HepG2 (cell line): ENCODE data around the gene NELL1. TPM values are rescaled to one million over a fixed set of nuclear protein-coding genes. Genes with fewer than 3 reads are reported as not detected.

ENCODE experiments used
- ATAC-seq: fragments of 200-7000 bp; cut with Tn5 transposase; 3 replicates; pipeline ENCODE4 v1.9.1; 2020; ENCODE audit warnings: mild to moderate bottlenecking, moderate library complexity
- BruUV-seq: library from RNA; stranded (reverse); fragments of 400-500 nt; replicated peaks from 2 replicates; lab custom pipeline; 2021; lab: Mats Ljungman, UMichigan
- CTCF ChIA-PET: fragments of 300-600 bp; formaldehyde crosslinking; extraction: SDS; loops from one replicate; lab custom pipeline; 2021; ENCODE audit warnings: low total read pairs, inconsistent platforms, low intra/inter-chr PET ratio; lab: Yijun Ruan, JAX
- POLR2A ChIA-PET: fragments of 350-600 bp; sonication (Branson Sonifier 250); formaldehyde crosslinking; loops from one replicate; lab custom pipeline; 2020; ENCODE audit warnings: antibody characterized with exemption, inconsistent platforms; lab: Yijun Ruan, JAX
- DNase-seq: peaks from one replicate; pipeline ENCODE4 v3.0.0-alpha.2; 2015; ENCODE audit warnings: low spot score
- FAIRE-seq: peaks from 3 replicates; lab custom pipeline; 2011; peaks lifted over from hg19 to GRCh38; lab: Jason Lieb, UNC
- H2AFZ ChIP-seq: one replicate; pipeline ENCODE4 v1.6.1; 2011; ENCODE audit warnings: low read length, inconsistent platforms
- H3K27ac ChIP-seq: fragments of 300-600 bp; 3 replicates; pipeline ENCODE4 v1.8.0; 2011; ENCODE audit warnings: mixed run types, mild to moderate bottlenecking, mixed read lengths, low read length, inconsistent platforms; ENCODE audit not compliant: insufficient read depth; ENCODE audit errors: extremely low read length
- H3K27me3 ChIP-seq, 2 experiments: fragments of 200-600 bp in 1 of 2; 2 replicates in 1 of 2; 3 replicates in 1 of 2; pipeline versions ENCODE4 v1.6.0 to v1.8.0; 2011; ENCODE audit warnings: low read length in 2 of 2, mild to moderate bottlenecking in 2 of 2, moderate library complexity in 2 of 2, inconsistent platforms in 1 of 2; ENCODE audit not compliant: insufficient read depth in 2 of 2, control insufficient read depth in 1 of 2
- H3K36me3 ChIP-seq, 2 experiments: fragments of 200-600 bp in 1 of 2; replicated peaks in 1 of 2; 2 replicates in 1 of 2; 3 replicates in 1 of 2; pipeline versions ENCODE4 v1.5.1 to v1.8.0; 2011; ENCODE audit warnings: low read length in 2 of 2, inconsistent platforms in 1 of 2; ENCODE audit not compliant: insufficient read depth in 2 of 2, control insufficient read depth in 1 of 2
- H3K4me1 ChIP-seq: 2 replicates; pipeline ENCODE4 v1.5.1; 2012; ENCODE audit warnings: low read length, inconsistent platforms; ENCODE audit not compliant: insufficient read depth
- H3K4me2 ChIP-seq: 2 replicates; pipeline ENCODE4 v1.6.0; 2011; ENCODE audit warnings: low read depth, low read length, inconsistent platforms
- H3K4me3 ChIP-seq, 3 experiments: fragments of 200-600 bp in 1 of 3; sonication (generic), shearing (Covaris generic) in 1 of 3; replicated peaks in 1 of 3; 2 replicates each; pipeline ENCODE4 v1.5.1; 2011 to 2016; ENCODE audit warnings: low read length in 3 of 3, inconsistent platforms in 2 of 3, low read depth in 2 of 3, mild to moderate bottlenecking in 2 of 3, control low read depth in 1 of 3, mixed read lengths in 1 of 3; ENCODE audit not compliant: insufficient read depth in 1 of 3
- H3K79me2 ChIP-seq: one replicate; pipeline ENCODE4 v1.6.1; 2011; ENCODE audit warnings: low read length, inconsistent platforms; ENCODE audit not compliant: insufficient read depth
- H3K9ac ChIP-seq: 2 replicates; pipeline ENCODE4 v1.6.0; 2011; ENCODE audit warnings: mild to moderate bottlenecking, low read depth, low read length, inconsistent platforms; ENCODE audit not compliant: insufficient read depth
- H3K9me3 ChIP-seq: 2 replicates; pipeline ENCODE4 v1.5.1; 2012; ENCODE audit warnings: mild to moderate bottlenecking, low read length
- H4K20me1 ChIP-seq: 2 replicates; pipeline ENCODE4 v1.6.0; 2011; ENCODE audit warnings: inconsistent platforms, mild to moderate bottlenecking, low read length, moderate library complexity; ENCODE audit not compliant: insufficient read depth
- ARID2 ChIP-seq: sonication (generic); formaldehyde crosslinking; IDR thresholded peaks from 2 replicates; pipeline ENCODE4 v1.8.1; 2022; ENCODE audit warnings: mild to moderate bottlenecking, missing genetic modification reagents, borderline replicate concordance
- DPF2 ChIP-seq: sonication (generic); formaldehyde crosslinking; IDR thresholded peaks from 2 replicates; pipeline ENCODE4 v1.4.0; 2020; ENCODE audit warnings: mild to moderate bottlenecking, low read depth, missing genetic modification reagents, borderline replicate concordance
- KDM5A ChIP-seq: fragments of 200-600 bp; sonication (generic); IDR thresholded peaks from 2 replicates; pipeline ENCODE4 v1.7.0; 2018; ENCODE audit warnings: antibody characterized with exemption, mild to moderate bottlenecking, low read length, borderline replicate concordance
- LCORL ChIP-seq, 2 experiments: fragments of 450-650 bp in 1 of 2; sonication (generic) in 1 of 2; formaldehyde crosslinking in 1 of 2; IDR thresholded peaks; 2 replicates each; pipeline versions ENCODE4 v1.5.0 to v1.6.1; 2017 to 2020; ENCODE audit warnings: antibody characterized with exemption in 1 of 2, missing genetic modification reagents in 1 of 2
- PCBP1 ChIP-seq: fragments of 200-400 bp; formaldehyde crosslinking; IDR thresholded peaks from 2 replicates; pipeline ENCODE4 v1.6.1; 2017; ENCODE audit warnings: mild to moderate bottlenecking, low read depth, low read length, borderline replicate concordance
- POLR2A ChIP-seq, 2 experiments: IDR thresholded peaks; 2 replicates each; pipeline ENCODE4 v1.6.1; 2011; ENCODE audit warnings: low read depth in 2 of 2, low read length in 2 of 2, mild to moderate bottlenecking in 1 of 2, moderate library complexity in 1 of 2; ENCODE audit not compliant: insufficient read depth in 1 of 2
- SATB2 ChIP-seq: sonication (generic); formaldehyde crosslinking; IDR thresholded peaks from 2 replicates; pipeline ENCODE4 v1.5.0; 2020; ENCODE audit warnings: missing genetic modification reagents
- SMC3 ChIP-seq: IDR thresholded peaks from 2 replicates; pipeline ENCODE4 v1.6.1; 2011; ENCODE audit warnings: low read length, improper control_type of control experiment
- TOPORS ChIP-seq: sonication (generic); formaldehyde crosslinking; IDR thresholded peaks from 2 replicates; pipeline ENCODE4 v1.8.0; 2023; ENCODE audit warnings: mild to moderate bottlenecking, missing genetic modification reagents
- TP53 ChIP-seq: sonication (generic); formaldehyde crosslinking; conservative IDR thresholded peaks from 2 replicates; pipeline ENCODE4 v1.4.0; 2020; ENCODE audit warnings: missing genetic modification reagents
- ZNF232 ChIP-seq: sonication (generic); formaldehyde crosslinking; IDR thresholded peaks from 2 replicates; pipeline ENCODE4 v1.4.0; 2020; ENCODE audit warnings: missing genetic modification reagents, borderline replicate concordance
- ZNF431 ChIP-seq: sonication (generic); formaldehyde crosslinking; IDR thresholded peaks from 2 replicates; pipeline ENCODE4 v1.9.0; 2022; ENCODE audit warnings: missing genetic modification reagents, low read depth, mild to moderate bottlenecking, borderline replicate concordance
- ZNF501 ChIP-seq: sonication (generic); formaldehyde crosslinking; IDR thresholded peaks from 2 replicates; pipeline ENCODE4 v1.5.1; 2020; ENCODE audit warnings: mild to moderate bottlenecking, moderate library complexity, missing genetic modification reagents
- ZNF558 ChIP-seq: sonication (generic); formaldehyde crosslinking; IDR thresholded peaks from 2 replicates; pipeline ENCODE4 v1.9.0; 2022; ENCODE audit warnings: mild to moderate bottlenecking, missing genetic modification reagents, borderline replicate concordance
- ZNF629 ChIP-seq: sonication (generic); formaldehyde crosslinking; conservative IDR thresholded peaks from 2 replicates; pipeline ENCODE4 v1.5.0; 2020; ENCODE audit warnings: missing genetic modification reagents
- ZNF766 ChIP-seq: sonication (generic); formaldehyde crosslinking; IDR thresholded peaks from 2 replicates; pipeline ENCODE4 v1.5.0; 2020; ENCODE audit warnings: missing genetic modification reagents, borderline replicate concordance
- WGBS: methylation state at CpG from one replicate; pipeline ENCODE4 v1.1.6; 2017; ENCODE audit warnings: low lambda C conversion rate; 5-methylcytosine and 5-hydroxymethylcytosine counted together
- in situ Hi-C: cut with HindIII; loops from 2 replicates; pipeline ENCODE4 v1.10.0; 2017; ENCODE audit warnings: low pct_unique_long_range_greater_than_20kb; ENCODE audit not compliant: extremely low pct_ligation_motif_present
- intact Hi-C: fragments of 100-400 bp; cut with micrococcal nuclease; formaldehyde crosslinking; loops from one replicate; pipeline ENCODE4 v1.10.0; 2022; ENCODE audit not compliant: unreplicated experiment
- polyA plus RNA-seq, 8 experiments: library from polyadenylated mRNA; depleted of rRNA in 3 of 8; stranded (reverse) in 7 of 8; unstranded in 1 of 8; fragments of >200 nt; fragmentation: Illumina TruSeq in 4 of 8; extraction: Trizol in 4 of 8; gene quantifications; 2 replicates each; pipeline versions ENCODE4 v1.2.1 to v1.2.3, GENCODE V29; 2011 to 2016; ENCODE audit warnings: low read depth in 4 of 8, missing spikeins in 1 of 8, mixed read lengths in 1 of 8; ENCODE audit not compliant: insufficient read depth in 1 of 8
- total RNA-seq, 5 experiments: library from RNA; depleted of rRNA; stranded (reverse); fragments of >200 nt; fragmentation: Illumina TruSeq; extraction: Trizol; gene quantifications; 2 replicates each; pipeline ENCODE4 v1.2.3, GENCODE V29; 2016; ENCODE audit warnings: low read depth in 1 of 5
- TF ChIP-seq, protein P1 (sequence below): sonication (generic); formaldehyde crosslinking; IDR thresholded peaks from 2 replicates; pipeline ENCODE4 v1.8.1; 2023; ENCODE audit warnings: mild to moderate bottlenecking, missing genetic modification reagents
- TF ChIP-seq, protein P2 (sequence below): sonication (generic); formaldehyde crosslinking; IDR thresholded peaks from 2 replicates; pipeline ENCODE4 v1.4.0; 2020; ENCODE audit warnings: missing genetic modification reagents, mild to moderate bottlenecking, borderline replicate concordance
- TF ChIP-seq, protein P3 (sequence below): sonication (generic); formaldehyde crosslinking; IDR thresholded peaks from 2 replicates; pipeline ENCODE4 v1.4.0; 2020; ENCODE audit warnings: mild to moderate bottlenecking, missing genetic modification reagents

NELL1 gene
- total and polyA plus RNA-seq, 2 of the 13 experiments (the other 11 are each of a cell fraction or from before 2014, with no cell fraction given), result not detected

DNA sequence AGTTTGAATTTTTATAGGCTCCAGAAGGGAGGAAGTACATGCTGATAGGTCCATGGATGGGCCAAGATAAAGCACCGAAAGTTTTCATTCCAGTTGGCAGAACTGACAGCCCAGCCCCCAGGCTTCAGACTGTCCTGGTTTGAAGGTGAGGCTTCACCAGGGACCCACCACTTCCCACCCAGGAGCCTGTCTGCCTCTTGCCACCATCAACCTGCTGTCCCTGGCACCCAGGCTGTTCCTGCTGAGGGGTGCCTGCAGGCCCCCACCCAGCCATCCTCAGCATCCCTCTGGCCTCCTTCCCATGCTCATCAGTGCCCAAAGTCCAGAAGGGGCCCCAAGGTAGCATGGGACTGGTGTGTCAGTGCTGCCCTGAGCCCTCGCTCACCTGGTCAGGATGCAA is 463.9 kb downstream of the NELL1 start:
- H3K9ac ChIP-seq, result no peak overlapping the region
- ChIA-PET CTCF (no interaction called here), POLR2A (no interaction called here)
- BruUV-seq, result no TSS peak
- H3K4me2 ChIP-seq, result no peak overlapping the region
- TF ChIP-seq, protein P1, sequence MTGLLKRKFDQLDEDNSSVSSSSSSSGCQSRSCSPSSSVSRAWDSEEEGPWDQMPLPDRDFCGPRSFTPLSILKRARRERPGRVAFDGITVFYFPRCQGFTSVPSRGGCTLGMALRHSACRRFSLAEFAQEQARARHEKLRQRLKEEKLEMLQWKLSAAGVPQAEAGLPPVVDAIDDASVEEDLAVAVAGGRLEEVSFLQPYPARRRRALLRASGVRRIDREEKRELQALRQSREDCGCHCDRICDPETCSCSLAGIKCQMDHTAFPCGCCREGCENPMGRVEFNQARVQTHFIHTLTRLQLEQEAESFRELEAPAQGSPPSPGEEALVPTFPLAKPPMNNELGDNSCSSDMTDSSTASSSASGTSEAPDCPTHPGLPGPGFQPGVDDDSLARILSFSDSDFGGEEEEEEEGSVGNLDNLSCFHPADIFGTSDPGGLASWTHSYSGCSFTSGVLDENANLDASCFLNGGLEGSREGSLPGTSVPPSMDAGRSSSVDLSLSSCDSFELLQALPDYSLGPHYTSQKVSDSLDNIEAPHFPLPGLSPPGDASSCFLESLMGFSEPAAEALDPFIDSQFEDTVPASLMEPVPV (CRISPR knock-in tag), result no peak
- TF ChIP-seq ZNF766 (CRISPR knock-in tag), result no peak
- TF ChIP-seq PCBP1, result no peak
- no peak for TF ChIP-seq ZNF629
- no peak for TF ChIP-seq ZNF431 (CRISPR knock-in tag)
- TF ChIP-seq SMC3, result no peak
- TF ChIP-seq ZNF232 (CRISPR knock-in tag), result no peak
- no peak for TF ChIP-seq SATB2
- no peak for TF ChIP-seq TOPORS (CRISPR knock-in tag)
- TF ChIP-seq TP53, result no peak
- TF ChIP-seq, protein P2, sequence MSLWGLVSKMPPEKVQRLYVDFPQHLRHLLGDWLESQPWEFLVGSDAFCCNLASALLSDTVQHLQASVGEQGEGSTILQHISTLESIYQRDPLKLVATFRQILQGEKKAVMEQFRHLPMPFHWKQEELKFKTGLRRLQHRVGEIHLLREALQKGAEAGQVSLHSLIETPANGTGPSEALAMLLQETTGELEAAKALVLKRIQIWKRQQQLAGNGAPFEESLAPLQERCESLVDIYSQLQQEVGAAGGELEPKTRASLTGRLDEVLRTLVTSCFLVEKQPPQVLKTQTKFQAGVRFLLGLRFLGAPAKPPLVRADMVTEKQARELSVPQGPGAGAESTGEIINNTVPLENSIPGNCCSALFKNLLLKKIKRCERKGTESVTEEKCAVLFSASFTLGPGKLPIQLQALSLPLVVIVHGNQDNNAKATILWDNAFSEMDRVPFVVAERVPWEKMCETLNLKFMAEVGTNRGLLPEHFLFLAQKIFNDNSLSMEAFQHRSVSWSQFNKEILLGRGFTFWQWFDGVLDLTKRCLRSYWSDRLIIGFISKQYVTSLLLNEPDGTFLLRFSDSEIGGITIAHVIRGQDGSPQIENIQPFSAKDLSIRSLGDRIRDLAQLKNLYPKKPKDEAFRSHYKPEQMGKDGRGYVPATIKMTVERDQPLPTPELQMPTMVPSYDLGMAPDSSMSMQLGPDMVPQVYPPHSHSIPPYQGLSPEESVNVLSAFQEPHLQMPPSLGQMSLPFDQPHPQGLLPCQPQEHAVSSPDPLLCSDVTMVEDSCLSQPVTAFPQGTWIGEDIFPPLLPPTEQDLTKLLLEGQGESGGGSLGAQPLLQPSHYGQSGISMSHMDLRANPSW (CRISPR knock-in tag), result no peak
- no peak for TF ChIP-seq DPF2 (CRISPR knock-in tag)
- no peak for TF ChIP-seq KDM5A
- TF ChIP-seq ZNF558 (CRISPR knock-in tag), result no peak
- TF ChIP-seq ZNF501 (CRISPR knock-in tag), result no peak
- TF ChIP-seq POLR2A (IDR thresholded peaks at IDR 0.05; ENCODE audit: insufficient read depth in 1 of 2, low read depth in 2 of 2, low read length in 2 of 2), result no peak
- no peak for TF ChIP-seq ARID2 (CRISPR knock-in tag)
- TF ChIP-seq LCORL (IDR thresholded peaks at IDR 0.05), result no peak
- TF ChIP-seq LCORL (CRISPR knock-in tag; IDR thresholded peaks at IDR 0.05), result no peak
- TF ChIP-seq, protein P3, sequence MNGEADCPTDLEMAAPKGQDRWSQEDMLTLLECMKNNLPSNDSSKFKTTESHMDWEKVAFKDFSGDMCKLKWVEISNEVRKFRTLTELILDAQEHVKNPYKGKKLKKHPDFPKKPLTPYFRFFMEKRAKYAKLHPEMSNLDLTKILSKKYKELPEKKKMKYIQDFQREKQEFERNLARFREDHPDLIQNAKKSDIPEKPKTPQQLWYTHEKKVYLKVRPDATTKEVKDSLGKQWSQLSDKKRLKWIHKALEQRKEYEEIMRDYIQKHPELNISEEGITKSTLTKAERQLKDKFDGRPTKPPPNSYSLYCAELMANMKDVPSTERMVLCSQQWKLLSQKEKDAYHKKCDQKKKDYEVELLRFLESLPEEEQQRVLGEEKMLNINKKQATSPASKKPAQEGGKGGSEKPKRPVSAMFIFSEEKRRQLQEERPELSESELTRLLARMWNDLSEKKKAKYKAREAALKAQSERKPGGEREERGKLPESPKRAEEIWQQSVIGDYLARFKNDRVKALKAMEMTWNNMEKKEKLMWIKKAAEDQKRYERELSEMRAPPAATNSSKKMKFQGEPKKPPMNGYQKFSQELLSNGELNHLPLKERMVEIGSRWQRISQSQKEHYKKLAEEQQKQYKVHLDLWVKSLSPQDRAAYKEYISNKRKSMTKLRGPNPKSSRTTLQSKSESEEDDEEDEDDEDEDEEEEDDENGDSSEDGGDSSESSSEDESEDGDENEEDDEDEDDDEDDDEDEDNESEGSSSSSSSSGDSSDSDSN (CRISPR knock-in tag), result no peak
- H3K27ac ChIP-seq, result no peak overlapping the region
- ATAC-seq, result no peak
- no peaks in the 10 kb centered on the region for H3K9me3 ChIP-seq
- H3K27me3 ChIP-seq, result no peaks in the 10 kb centered on the region
- intact Hi-C loops, result no loop called here
- in situ Hi-C loops, result no loop called here
- no peaks in the 10 kb centered on the region for H3K79me2 ChIP-seq
- no peak overlapping the region for H3K4me3 ChIP-seq
- no peak for DNase-seq
- FAIRE-seq, result no peak
- no CpG with 5 or more reads among the region's 2 CpGs for WGBS
- no peaks in the 10 kb centered on the region for H3K4me1 ChIP-seq
- no peak overlapping the region for H2AFZ ChIP-seq
- H4K20me1 ChIP-seq, result no peaks in the 10 kb centered on the region
- H3K36me3 ChIP-seq, result no peaks in the 10 kb centered on the region
